Measurements from ENCODE around the gene FAM228A. TPM values are rescaled to one million over a fixed set of nuclear protein-coding genes. Genes with fewer than 3 reads are reported as not detected.

The FAM228A gene
- total and polyA plus RNA-seq, 4 experiments from 2014 or later = 0.28 to 0.81 (median 0.36) TPM; not detected in 1

DNA sequence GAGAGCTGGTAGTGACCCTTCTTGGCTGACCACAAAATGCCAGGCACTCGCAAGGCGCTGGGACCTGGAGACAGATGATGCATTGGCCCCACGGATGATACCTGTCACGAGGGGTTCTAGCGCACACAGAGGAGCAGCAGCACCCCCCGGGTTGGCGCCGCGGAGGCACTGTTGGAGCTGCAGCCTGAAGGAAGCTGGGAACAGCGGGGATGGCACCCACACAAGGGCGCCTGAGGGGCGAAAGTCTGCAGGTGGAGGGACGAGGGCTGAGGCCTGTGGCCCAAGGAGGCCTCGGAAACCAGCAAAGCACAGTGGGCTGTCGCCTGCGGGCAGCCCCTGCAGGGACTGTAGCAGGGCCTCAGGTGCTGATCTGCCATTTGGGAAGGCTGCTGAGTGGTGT lies 33.6 kb downstream of the FAM228A start:
- POLR2A ChIA-PET (ENCODE audit: partially characterized antibody) = no interaction called here
- Histone ChIP-seq H3K36me3 (ENCODE audit: insufficient read depth, low read length) (peaks cover 79% of the 10 kb centered on the region), H3K4me1 (ENCODE audit: insufficient read depth, low read length) (no peaks in the 10 kb centered on the region), H3K27ac (ENCODE audit: low read depth, low read length) (no peak overlapping the region), H3K9me3 (ENCODE audit: control insufficient read depth in 1 of 2, low read length in 2 of 2) (no peaks in the 10 kb centered on the region), H3K4me3 (ENCODE audit: low read length in 2 of 2) (no peak overlapping the region), H3K27me3 (ENCODE audit: insufficient read depth, low read length) (no peaks in the 10 kb centered on the region)
- no peak for DNase-seq
- peak overlapping the region in 1 of 7 donors; percentile 5 for H3K27ac Mint-ChIP-seq
- H3K36me3 Mint-ChIP-seq = peaks cover 81 to 93% of the 10 kb centered on the region in 2 donors
- no peaks in the 10 kb centered on the region for H3K27me3 Mint-ChIP-seq
- CTCF ChIA-PET (ENCODE audit: partially characterized antibody) = no interaction called here
- H3K9me3 Mint-ChIP-seq = peaks cover 0 to 1% (median 0%) of the 10 kb centered on the region in 8 donors
- H3K4me3 Mint-ChIP-seq = no peak overlapping the region
- H3K4me1 Mint-ChIP-seq = no peaks in the 10 kb centered on the region
- intact Hi-C loops (cut with micrococcal nuclease) = no loop called here

DNA sequence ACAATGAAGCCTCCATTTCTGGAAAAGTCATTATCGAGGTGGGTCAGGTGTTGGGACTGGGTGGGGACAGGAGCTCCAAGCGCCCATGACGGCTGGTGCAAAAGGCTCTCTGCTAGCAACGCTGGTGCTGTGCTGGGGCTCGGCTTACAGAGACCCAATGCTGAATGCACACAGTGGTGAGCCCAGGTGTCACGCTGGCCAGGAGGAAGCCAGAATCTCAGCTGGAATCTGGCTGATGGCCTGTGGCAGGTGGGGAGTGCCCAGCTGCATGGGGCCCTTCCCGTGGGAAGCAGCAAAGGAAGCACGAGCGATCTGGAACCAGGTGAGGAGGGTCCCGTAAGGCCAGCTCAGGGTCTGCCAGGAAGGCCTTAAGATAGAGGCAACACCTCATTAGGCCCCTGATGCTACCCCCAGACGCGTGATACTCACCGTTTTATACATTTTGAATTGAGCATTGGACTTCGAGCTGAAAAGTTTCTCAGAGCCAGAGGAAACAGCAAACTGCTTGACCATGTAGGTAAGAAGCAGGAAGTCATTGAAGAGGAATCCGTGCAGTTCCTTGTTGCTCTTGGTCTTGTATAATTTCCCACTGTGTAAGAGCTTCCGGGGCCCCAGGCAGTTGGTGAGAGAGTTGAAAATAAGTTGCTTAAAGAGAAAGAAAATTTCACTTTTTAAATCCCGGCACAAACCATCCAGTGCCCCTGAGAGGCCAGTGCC lies 34.7 kb downstream of the FAM228A start:
- Histone ChIP-seq H3K27me3 (ENCODE audit: insufficient read depth, low read length) (no peaks in the 10 kb centered on the region), H3K9me3 (ENCODE audit: control insufficient read depth in 1 of 2, low read length in 2 of 2) (no peaks in the 10 kb centered on the region), H3K4me3 (ENCODE audit: low read length in 2 of 2) (no peak overlapping the region), H3K36me3 (ENCODE audit: insufficient read depth, low read length) (peaks cover 68% of the 10 kb centered on the region), H3K4me1 (ENCODE audit: insufficient read depth, low read length) (no peaks in the 10 kb centered on the region), H3K27ac (ENCODE audit: low read depth, low read length) (no peak overlapping the region)
- H3K36me3 Mint-ChIP-seq = peaks cover 80 to 87% of the 10 kb centered on the region in 2 donors
- H3K4me3 Mint-ChIP-seq = no peak overlapping the region
- no peaks in the 10 kb centered on the region for H3K4me1 Mint-ChIP-seq
- POLR2A ChIA-PET (ENCODE audit: partially characterized antibody) = no interaction called here
- no peak for DNase-seq
- CTCF ChIA-PET (ENCODE audit: partially characterized antibody) = interaction anchor here (1.1 kb wide), 1 partner anchor 385 kb away, joined by 3 read pairs; no protein-coding TSS in a partner anchor
- peaks cover 0 to 1% (median 0%) of the 10 kb centered on the region in 8 donors for H3K9me3 Mint-ChIP-seq
- no peaks in the 10 kb centered on the region for H3K27me3 Mint-ChIP-seq
- H3K27ac Mint-ChIP-seq = peak overlapping the region in 1 of 7 donors; percentile 25
- intact Hi-C loops (cut with micrococcal nuclease) = no loop called here

DNA sequence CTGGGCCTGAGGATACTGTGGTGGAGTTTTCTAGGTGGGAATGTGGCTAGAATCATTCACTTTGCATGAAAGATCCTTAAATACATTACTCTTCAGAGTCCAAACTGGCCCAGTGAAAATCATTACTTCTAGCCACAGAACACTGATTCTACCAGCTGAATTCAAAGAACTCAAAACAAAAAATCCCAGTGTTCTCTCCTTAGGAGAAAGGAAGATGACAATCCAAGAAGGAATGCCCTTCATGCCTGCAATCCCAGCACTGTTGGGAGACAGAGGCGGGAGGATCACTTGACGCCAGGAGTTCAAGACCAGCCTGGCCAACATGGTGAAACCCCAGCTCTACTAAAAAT lies 35.2 kb downstream of the FAM228A start:
- no peak overlapping the region for H3K4me3 Mint-ChIP-seq
- peaks cover 78 to 84% of the 10 kb centered on the region in 2 donors for H3K36me3 Mint-ChIP-seq
- DNase-seq = no peak
- H3K27ac Mint-ChIP-seq = no peak overlapping the region
- Histone ChIP-seq H3K27me3 (ENCODE audit: insufficient read depth, low read length) (no peaks in the 10 kb centered on the region), H3K27ac (ENCODE audit: low read depth, low read length) (no peak overlapping the region), H3K36me3 (ENCODE audit: insufficient read depth, low read length) (peaks cover 64% of the 10 kb centered on the region), H3K9me3 (ENCODE audit: control insufficient read depth in 1 of 2, low read length in 2 of 2) (no peaks in the 10 kb centered on the region), H3K4me3 (ENCODE audit: low read length in 2 of 2) (no peak overlapping the region), H3K4me1 (ENCODE audit: insufficient read depth, low read length) (peaks cover 3% of the 10 kb centered on the region)
- CTCF ChIA-PET (ENCODE audit: partially characterized antibody) = interaction anchor here (1.1 kb wide), 1 partner anchor 385 kb away, joined by 3 read pairs; no protein-coding TSS in a partner anchor
- H3K4me1 Mint-ChIP-seq = peaks cover 2 to 3% (median 2%) of the 10 kb centered on the region in 4 donors
- intact Hi-C loops (cut with micrococcal nuclease) = no loop called here
- POLR2A ChIA-PET (ENCODE audit: partially characterized antibody) = no interaction called here
- peaks cover 0 to 1% (median 0%) of the 10 kb centered on the region in 8 donors for H3K9me3 Mint-ChIP-seq
- no peaks in the 10 kb centered on the region for H3K27me3 Mint-ChIP-seq

GRCh38 chr2:24210723-24211122 lies 35.9 kb downstream of the FAM228A start:
- ChIA-PET CTCF (ENCODE audit: partially characterized antibody) (no interaction called here), POLR2A (ENCODE audit: partially characterized antibody) (no interaction called here)
- no peaks in the 10 kb centered on the region for H3K27me3 Mint-ChIP-seq
- H3K4me3 ChIP-seq (ENCODE audit: low read length in 2 of 2) = no peak overlapping the region
- peaks cover 73 to 84% of the 10 kb centered on the region in 2 donors for H3K36me3 Mint-ChIP-seq
- H3K27me3 ChIP-seq (ENCODE audit: insufficient read depth, low read length) = no peaks in the 10 kb centered on the region
- H3K4me1 ChIP-seq (ENCODE audit: insufficient read depth, low read length) = peaks cover 6% of the 10 kb centered on the region
- peaks cover 4 to 6% (median 5%) of the 10 kb centered on the region in 4 donors for H3K4me1 Mint-ChIP-seq
- no peaks in the 10 kb centered on the region for H3K9me3 ChIP-seq (ENCODE audit: control insufficient read depth in 1 of 2, low read length in 2 of 2)
- H3K36me3 ChIP-seq (ENCODE audit: insufficient read depth, low read length) = peaks cover 58% of the 10 kb centered on the region
- no peaks in the 10 kb centered on the region for H3K9me3 Mint-ChIP-seq
- H3K27ac Mint-ChIP-seq = no peak overlapping the region
- no peak overlapping the region for H3K27ac ChIP-seq (ENCODE audit: low read depth, low read length)
- no peak for DNase-seq
- no peak overlapping the region for H3K4me3 Mint-ChIP-seq
- intact Hi-C loops (cut with micrococcal nuclease) = no loop called here

GRCh38 chr2:24211408-24211807 lies 36.6 kb downstream of the FAM228A start:
- no peak overlapping the region for H3K27ac Mint-ChIP-seq
- peaks cover 4 to 11% (median 5%) of the 10 kb centered on the region in 4 donors for H3K4me1 Mint-ChIP-seq
- Histone ChIP-seq H3K4me3 (ENCODE audit: low read length in 2 of 2) (no peak overlapping the region), H3K4me1 (ENCODE audit: insufficient read depth, low read length) (peaks cover 6% of the 10 kb centered on the region), H3K27me3 (ENCODE audit: insufficient read depth, low read length) (no peaks in the 10 kb centered on the region), H3K27ac (ENCODE audit: low read depth, low read length) (no peak overlapping the region), H3K9me3 (ENCODE audit: control insufficient read depth in 1 of 2, low read length in 2 of 2) (no peaks in the 10 kb centered on the region), H3K36me3 (ENCODE audit: insufficient read depth, low read length) (peaks cover 53% of the 10 kb centered on the region)
- intact Hi-C loops (cut with micrococcal nuclease) = no loop called here
- DNase-seq = no peak
- H3K4me3 Mint-ChIP-seq = no peak overlapping the region
- H3K9me3 Mint-ChIP-seq = no peaks in the 10 kb centered on the region
- POLR2A ChIA-PET (ENCODE audit: partially characterized antibody) = no interaction called here
- no peaks in the 10 kb centered on the region for H3K27me3 Mint-ChIP-seq
- CTCF ChIA-PET (ENCODE audit: partially characterized antibody) = no interaction called here
- H3K36me3 Mint-ChIP-seq = peaks cover 75 to 85% of the 10 kb centered on the region in 2 donors

GRCh38 chr2:24214880-24215279 lies 40.0 kb downstream of the FAM228A start:
- H3K27me3 ChIP-seq (ENCODE audit: insufficient read depth, low read length) = no peaks in the 10 kb centered on the region
- CTCF ChIA-PET (ENCODE audit: partially characterized antibody) = no interaction called here
- intact Hi-C loops (cut with micrococcal nuclease) = no loop called here
- Mint-ChIP-seq H3K27me3 (no peaks in the 10 kb centered on the region), H3K4me1 (peaks cover 4 to 11% (median 5%) of the 10 kb centered on the region in 4 donors), H3K27ac (peak overlapping the region in 3 of 7 donors; percentile 30 to 86 (median 82)), H3K4me3 (peak overlapping the region in 4 of 8 donors; percentile 5 to 38 (median 30)), H3K36me3 (peaks cover 61 to 77% of the 10 kb centered on the region in 2 donors), H3K9me3 (peaks cover 0 to 2% (median 0%) of the 10 kb centered on the region in 8 donors)
- peaks cover 31% of the 10 kb centered on the region for H3K36me3 ChIP-seq (ENCODE audit: insufficient read depth, low read length)
- H3K4me3 ChIP-seq (ENCODE audit: low read length in 2 of 2) = no peak overlapping the region
- H3K27ac ChIP-seq (ENCODE audit: low read depth, low read length) = peak overlapping the region; percentile 6
- DNase-seq = peak in 4 of 5 donors; percentile 4 to 12 (median 8)
- POLR2A ChIA-PET (ENCODE audit: partially characterized antibody) = no interaction called here
- H3K9me3 ChIP-seq (ENCODE audit: control insufficient read depth in 1 of 2, low read length in 2 of 2) = no peaks in the 10 kb centered on the region
- peaks cover 6% of the 10 kb centered on the region for H3K4me1 ChIP-seq (ENCODE audit: insufficient read depth, low read length)

- peaks cover 0 to 5% (median under 1%) of the 10 kb centered on the region in 4 donors for H3K4me1 Mint-ChIP-seq
- no peaks in the 10 kb centered on the region for H3K27me3 ChIP-seq (ENCODE audit: insufficient read depth, low read length)
- POLR2A ChIA-PET (ENCODE audit: partially characterized antibody) = no interaction called here
- H3K36me3 ChIP-seq (ENCODE audit: insufficient read depth, low read length) = peaks cover 17% of the 10 kb centered on the region
- intact Hi-C loops (cut with micrococcal nuclease) = no loop called here
- H3K27ac Mint-ChIP-seq = no peak overlapping the region
- no peaks in the 10 kb centered on the region for H3K9me3 ChIP-seq (ENCODE audit: control insufficient read depth in 1 of 2, low read length in 2 of 2)
- H3K27ac ChIP-seq (ENCODE audit: low read depth, low read length) = no peak overlapping the region
- CTCF ChIA-PET (ENCODE audit: partially characterized antibody) = no interaction called here
- no peak overlapping the region for H3K4me3 Mint-ChIP-seq
- no peaks in the 10 kb centered on the region for H3K4me1 ChIP-seq (ENCODE audit: insufficient read depth, low read length)
- peaks cover 0 to 2% (median 0%) of the 10 kb centered on the region in 8 donors for H3K9me3 Mint-ChIP-seq
- H3K27me3 Mint-ChIP-seq = no peaks in the 10 kb centered on the region
- DNase-seq = no peak
- H3K36me3 Mint-ChIP-seq = peaks cover 41 to 60% of the 10 kb centered on the region in 2 donors
- H3K4me3 ChIP-seq (ENCODE audit: low read length in 2 of 2) = no peak overlapping the region
Measured at GRCh38 chr2:24220554-24221291, 45.9 kb downstream of the FAM228A start.
